ENCODE measurements around the gene A3GALT2.

A3GALT2 gene

DNA sequence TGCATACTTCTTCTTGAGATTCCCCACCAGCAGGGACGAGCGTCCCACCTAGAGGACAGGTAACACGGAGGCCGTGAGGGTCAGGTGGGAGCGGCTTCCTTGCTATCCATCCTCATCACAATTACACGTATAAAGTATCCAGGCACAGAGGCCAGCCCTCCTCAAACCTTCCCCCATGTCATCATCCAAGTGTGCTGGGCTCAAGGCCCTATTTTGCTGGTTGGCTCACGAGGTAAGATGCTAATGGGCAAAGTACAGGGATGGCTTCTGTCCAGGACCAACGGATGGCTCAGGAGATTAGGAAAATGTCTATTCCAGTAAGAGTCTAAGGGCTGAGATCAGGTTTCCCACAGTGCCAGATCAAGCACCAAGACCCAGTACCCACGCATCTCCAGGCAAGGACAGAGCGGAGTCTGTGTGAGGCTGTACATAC, 11.5 kb upstream of the A3GALT2 start:
- no peak for DNase-seq (ENCODE audit: low read depth)

DNA sequence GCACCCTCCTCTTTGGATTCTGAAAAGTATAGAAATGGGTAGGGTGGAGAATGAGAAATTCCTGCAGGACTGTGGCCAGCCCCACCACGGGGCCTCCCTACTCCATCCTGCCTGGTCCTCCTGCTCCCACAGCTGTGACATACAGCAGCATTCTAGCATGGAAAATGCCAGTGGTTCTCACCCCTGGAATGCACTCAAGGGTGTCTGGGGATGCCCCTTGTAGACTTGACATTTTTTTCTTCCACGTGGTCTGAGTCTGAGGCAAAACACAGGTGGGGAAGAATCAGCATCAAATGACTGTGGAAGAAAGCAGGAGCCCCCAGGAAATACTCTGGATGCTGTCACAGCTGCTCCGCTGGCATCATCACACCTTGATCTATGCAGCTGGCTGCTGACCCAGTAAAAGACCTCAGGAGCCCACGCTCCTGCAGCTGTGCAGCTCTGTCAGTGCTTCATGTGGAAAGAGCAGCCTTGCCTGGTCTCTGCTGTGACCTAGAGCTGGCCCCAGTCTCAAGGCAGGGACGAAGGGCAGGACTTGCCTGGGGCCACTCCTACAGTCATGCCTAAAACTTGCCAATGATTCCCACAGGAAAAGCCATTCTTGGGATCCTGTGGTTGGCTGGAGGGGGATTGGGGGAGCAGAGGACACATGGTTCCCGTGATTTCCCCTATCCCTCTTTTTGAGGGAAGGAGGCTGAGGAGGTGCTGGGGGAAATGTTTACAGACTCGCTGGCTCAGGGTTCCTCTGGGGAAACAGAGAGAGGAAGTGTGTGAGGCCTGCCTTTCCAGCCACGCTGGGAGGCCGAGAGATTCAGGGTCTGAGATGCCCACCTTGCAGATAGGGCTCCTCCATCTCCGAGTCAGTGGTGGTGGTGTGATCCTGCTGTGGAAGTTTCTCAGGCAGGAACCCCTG, 10.8 kb upstream of the A3GALT2 start:
- no peak for DNase-seq (ENCODE audit: low read depth)

DNA sequence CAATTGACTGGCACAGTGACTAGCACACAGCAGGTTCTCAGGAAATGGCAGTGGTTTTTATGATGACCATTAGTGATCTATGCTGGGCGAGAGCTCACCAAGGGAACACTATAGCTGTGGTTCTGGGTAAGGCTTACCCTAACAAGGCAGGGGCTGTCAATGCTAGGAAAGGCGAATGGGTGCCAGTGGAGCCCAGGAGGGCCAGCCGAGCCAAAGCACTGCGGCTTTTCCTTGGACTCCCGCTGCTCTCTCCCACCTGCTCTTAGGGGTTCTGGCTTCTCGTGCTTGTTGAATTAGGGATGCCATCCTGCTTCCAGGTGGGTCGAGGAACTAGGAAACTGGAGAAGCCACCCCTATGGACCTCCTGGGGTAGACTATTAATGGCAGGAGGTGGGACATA, 10.0 kb upstream of the A3GALT2 start:
- DNase-seq (ENCODE audit: low read depth) = no peak

DNA sequence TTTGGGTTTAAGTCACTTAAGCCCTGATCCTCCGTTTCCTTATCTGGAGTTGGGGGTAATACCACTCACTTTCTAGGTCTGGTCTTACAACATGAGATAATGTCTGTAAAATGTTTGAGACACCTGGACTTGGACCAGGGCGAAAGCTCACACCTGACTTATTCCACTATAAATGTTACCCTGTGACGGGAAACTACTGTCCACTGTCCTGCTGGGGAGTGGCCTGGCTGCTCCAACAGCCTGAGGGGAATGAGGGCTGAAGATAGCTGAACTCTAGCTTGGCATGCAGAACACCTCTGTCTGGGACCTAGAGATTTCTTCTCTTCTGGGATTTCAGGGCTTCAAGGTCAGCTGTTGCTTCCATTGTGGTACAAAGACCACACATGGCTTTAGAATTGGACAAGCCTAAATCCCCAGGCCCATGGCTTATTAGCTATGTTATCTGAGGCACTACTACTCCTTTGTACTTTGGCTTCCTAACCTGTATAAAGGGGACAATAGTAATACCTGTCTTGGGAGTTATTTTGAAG, 9.5 kb upstream of the A3GALT2 start:
- no peak for DNase-seq (ENCODE audit: low read depth)

DNA sequence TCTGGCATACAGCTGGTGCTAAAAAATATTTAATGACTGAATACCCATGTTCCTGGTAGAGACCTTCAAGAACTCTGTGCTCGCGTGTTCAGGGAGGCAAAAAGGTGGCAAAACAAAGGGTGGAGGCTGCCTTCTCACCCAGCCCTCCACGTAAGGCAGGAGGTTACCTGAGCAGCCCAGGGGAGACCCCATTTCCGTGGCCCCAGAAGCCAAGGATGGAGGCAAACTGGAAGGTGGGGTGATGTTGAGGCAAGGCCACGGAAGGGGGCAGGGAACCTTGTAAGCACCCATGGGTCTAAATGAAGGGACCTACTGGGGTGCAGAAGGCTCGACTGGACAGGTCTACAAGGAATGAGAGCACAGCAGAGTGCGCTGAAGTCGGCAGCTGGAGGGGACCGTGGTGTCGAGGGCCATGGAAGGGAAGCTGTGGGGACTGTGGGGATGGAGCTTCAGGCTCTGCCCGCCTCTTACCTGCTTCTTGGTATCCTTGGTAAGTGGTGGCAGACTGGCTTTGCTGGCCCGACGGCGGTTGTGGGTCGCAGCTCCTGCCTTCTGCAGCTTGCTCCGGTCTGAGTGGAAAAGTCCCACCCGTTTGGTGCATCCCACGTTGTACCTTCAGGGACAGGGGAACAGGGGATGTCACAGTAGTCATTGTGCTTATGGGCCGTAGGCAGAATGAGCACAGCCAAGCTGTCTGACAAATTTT, 8.9 kb upstream of the A3GALT2 start:
- DNase-seq (ENCODE audit: low read depth) = no peak

DNA sequence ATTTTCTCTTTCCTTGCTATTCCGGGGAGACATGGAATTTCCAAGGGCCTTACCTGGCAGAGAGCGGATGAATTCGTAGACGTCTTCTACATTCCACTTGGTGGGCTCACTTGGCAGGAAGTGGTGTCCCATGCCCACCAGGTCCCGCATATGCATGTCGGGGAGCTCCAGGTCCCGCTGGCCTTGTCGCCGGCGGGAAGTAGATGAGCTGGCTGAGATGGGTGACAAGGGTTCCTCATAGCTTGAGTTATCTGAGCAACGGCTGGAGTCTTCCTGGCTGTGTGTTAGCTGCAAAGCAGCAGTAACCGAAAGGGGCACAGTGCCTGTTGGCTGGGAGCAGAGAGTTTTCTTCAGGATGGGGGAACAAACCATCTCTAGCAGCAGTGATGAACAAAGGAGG, 7.9 kb upstream of the A3GALT2 start:
- no peak for DNase-seq (ENCODE audit: low read depth)

DNA sequence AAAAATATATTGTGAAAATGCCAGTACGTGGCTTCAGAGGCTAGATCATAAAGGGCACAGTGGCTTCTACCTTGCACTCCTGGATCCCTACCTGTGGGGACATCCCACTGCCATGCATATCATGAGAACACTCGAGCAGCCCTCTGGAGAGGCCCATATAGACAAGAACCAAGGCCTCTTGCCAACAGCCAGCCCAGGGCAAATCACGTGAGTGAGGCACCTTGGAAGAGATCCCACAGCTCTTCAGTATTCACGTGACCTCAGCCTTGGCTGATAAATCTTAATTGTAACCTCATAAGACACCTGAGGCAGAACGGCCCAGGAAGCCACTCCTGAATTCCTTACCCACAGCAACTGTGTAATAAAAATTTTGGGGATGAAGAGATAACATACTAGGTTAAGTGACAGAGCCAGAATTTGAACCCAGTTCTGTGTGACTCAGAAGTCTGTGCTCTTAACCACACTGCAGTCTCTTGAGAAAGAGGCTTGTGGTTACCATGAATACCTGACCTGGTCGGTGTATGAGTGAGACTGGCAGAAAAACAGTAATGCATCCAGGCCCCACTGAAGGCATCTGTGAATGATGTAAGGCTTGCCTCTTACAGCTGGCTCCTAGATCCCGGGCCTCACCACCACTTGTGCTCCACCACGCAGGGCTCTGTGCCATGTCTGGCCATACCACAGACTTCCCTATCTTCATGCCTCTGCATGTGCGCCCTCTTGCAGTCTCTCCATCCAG, 6.9 kb upstream of the A3GALT2 start:
- no peak for DNase-seq (ENCODE audit: low read depth)

DNA sequence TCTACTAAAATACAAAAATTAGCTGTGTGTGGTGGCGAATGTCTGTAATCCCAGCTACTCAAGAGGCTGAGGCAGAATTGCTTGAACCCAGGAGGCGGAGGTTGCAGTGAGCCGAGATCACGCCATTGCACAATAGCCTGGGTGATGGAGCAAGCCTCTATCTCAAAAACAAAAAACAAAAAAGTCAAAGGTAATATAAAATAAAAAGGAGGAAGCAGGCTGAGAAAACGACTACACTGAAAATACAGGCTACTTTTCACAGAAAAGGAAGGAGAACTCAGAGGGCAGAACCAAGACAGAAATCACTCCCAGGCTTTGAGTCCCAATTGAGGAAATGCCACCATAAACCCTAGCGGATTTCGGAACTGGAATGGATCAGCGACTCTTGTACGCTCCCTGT, 5.9 kb upstream of the A3GALT2 start:
- no peak for DNase-seq (ENCODE audit: low read depth)

DNA sequence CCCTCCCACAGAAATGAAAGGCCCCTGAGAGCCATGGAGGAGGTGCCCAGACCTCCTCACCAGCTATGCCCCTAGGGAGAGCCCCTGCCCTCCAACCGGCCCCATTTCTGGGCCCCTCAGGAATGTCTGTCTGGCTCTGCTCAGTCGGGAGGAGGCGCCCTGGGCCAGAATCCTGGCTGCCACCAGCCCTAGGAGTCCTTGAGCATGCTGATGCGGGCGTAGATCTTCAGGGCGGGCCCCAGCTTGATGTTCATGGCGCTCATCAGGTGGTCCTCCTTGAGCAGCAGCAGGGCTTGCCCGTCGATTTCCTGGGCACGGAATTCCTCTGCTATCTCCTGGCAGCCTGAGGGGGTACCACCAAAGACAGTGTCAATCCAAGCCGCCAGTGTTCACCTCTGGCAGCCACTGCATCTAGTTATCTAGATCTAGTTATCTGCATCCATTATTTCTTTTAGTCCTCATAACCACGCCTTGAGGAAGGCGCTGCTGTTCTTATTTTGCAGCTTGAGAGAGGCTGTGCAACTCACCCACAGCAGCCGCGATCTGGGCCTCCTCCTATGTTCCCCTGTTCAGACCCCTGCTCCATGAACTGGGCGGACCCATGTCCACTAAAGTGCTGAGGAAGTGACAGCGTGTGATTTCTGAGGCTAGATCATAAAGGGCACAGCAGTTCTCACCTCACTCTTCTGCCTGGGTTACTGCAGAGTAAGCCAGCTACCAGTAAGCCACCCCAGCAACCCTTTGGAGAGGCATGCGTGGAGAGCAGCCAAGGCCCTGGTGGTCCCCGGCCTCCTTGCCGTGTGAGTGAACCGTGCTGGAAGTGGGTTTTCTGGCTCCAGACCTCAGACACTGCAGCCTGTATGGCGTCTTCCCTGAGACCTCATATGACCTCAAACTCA, 4.0 kb upstream of the A3GALT2 start:
- DNase-seq (ENCODE audit: low read depth) = no peak

DNA sequence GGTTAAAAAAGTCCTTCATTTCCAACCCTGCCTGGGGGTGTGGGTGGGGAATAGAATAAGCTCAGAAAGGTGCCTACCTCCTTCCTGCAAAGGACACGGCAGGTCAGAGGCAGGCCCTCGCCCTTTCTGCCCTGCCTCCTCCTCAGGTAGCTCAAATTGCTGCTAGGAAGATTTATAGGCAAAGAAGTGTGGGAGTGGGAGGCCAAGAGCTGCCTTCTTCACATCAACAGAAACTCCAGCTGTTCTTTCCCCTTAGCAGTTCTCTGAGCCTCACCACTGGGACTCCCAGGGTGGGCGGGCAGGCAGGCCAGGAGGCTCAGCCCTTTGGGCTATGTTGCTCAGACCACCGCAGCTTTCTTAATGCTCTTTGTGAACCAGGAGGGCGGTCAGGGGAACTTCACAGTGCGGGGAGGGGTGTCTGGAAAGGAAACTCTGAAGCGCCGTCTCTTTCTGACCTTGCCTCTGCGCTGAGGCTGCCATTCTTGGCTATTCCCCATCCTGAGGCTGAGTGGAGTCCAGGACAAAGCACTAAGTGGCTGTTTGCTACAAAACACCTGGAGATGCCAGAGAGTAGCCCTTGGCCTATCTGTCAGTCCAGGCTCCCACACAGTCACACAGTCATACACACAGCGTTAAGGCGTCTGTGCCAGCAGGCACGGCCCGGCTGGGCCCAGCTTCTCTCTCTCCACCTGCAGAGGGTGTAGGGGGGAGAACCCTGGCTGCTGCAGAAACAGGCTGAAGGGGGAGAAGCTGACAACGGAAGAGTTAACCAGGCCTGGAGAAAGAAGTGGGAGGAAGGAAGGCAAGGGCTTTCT, 3.0 kb upstream of the A3GALT2 start:
- DNase-seq (ENCODE audit: low read depth) = no peak

DNA sequence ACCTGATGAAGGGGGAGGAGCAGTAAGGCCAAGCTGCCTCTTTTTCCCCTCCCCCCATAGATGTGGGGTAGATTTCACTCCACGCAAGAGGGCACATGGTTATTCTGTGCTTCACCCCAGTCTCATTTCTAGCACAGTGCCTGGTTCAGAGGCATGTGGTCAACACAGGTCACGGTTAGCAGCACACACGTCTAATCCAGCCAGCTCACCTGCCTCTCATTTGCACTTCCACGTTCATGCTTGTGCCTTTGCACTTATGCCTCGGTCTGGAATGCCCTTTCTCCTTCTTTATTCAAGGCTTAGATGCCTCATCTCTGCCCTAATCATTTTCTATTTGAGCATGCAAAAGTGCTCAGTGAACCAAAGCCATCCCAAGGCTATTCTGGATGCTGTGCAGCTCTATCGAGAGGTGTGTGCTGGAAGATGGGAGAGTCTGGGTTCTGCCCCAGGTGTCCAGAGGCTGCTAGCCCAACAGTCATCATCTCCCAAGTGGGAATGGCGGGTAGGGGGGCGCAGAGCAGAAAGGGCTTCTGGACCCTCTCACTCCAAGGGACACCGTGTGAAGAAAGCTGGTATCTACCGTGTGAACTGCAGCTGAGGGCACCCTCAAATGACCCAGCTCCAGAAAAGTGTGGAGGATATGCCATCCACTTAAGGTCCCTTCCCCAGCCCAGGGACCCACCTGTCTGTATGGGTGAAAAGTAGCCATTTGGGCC, 2.1 kb upstream of the A3GALT2 start:
- DNase-seq (ENCODE audit: low read depth) = no peak

DNA sequence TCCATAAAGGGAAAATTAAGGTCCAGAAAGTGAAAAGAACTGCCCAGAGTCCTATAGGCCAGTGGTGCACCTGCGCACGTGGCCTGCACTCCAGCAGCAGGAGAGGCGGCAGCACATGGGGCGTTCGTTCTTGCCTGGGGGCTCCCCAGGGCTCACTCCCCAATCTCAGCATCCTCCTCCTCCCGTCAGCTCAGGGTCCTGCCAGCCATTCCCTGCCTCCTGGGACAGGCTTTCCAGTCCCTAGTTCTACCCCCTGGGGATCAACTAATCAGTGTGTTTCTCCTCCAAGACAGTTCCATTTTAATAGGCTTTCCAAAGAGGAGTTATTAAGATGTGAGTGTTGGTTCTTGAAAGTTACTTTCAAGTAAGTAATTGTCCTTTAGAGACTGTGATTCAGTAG, 1.2 kb upstream of the A3GALT2 start:
- DNase-seq (ENCODE audit: low read depth) = no peak

DNA sequence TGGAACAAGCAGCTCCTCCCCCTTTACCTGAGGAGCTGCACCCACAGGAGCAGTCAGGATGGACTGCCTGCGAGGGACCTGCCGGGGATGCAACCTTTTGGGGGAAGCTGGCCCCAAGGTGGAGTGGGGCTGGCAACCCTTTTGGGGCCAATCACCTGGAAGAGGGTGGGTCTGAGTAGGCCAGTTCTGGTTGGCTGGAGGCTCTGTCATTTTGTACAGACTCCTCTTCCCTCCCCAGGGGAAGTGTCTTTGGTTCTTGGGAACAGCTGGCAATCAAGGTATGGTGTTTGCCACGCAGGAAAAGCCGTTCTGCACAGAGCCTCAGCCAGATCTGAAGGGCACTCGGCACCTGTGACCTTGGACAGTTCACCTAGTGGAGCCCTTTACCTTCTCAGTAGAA, 280 bp upstream of the A3GALT2 start:
- DNase-seq (ENCODE audit: low read depth) = no peak

DNA sequence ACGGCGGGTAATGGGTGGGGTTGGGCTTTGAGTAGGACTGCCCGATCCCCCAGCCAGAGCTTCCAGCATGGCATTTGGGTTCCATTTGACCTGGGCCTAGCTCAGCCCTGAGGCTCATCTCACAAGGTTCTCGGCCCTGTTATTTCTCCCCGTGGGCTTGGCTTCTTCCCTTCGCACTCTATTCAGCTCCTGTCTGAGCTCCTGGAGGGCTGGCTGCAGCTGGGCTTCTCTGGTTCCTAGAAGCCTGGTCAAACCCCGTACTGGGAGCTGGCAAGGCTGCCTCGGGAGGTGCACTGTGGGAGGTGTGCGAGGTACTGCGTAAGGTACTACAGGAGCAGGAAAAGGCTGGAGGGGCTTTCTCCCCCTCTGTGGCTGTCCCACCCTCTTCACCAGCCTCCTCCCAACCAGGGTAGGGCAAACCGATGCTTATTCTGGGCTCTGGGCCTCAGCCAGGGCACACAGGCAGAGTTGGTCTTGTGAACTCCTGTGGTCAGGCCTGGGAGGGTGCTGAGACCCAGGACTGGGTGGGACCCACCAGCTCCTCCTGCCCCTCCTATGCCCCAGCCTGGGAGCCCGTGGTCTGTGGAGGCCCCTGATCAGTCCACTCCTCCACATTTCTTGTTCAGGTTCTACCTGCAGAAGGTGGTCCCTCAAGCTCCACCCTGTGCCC, 814 bp downstream of the A3GALT2 start:
- no peak for DNase-seq (ENCODE audit: low read depth)

DNA sequence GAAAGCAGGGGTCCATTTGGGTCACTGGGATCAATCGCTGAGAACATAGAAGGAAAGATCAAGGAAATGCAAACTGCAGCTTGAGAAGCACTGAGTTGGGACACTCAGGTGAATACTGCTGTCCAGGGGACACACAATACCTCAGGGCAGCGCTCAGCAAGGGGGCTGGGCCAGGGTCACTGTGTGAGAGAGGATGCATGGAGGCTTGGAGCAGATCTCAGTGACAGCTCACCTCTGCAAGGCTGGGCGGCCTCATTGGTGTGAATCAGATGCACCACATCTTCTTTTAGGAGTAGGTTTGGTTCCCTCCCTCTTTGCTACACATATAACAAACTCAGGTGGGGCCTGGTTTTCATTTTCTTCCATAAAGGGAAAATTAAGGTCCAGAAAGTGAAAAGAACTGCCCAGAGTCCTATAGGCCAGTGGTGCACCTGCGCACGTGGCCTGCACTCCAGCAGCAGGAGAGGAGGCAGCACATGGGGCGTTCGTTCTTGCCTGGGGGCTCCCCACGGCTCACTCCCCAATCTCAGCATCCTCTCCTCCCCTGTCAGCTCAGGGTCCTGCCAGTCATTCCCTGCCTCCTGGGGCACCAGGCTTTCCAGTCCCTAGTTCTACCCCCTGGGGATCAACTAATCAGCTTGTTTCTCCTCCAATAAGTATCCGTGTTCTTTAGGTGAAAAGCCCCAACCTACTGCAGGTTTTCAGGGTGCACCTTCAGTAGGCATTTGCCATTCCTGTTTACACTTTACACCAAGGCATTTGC, 1.5 kb downstream of the A3GALT2 start:
- DNase-seq (ENCODE audit: low read depth) = no peak

DNA sequence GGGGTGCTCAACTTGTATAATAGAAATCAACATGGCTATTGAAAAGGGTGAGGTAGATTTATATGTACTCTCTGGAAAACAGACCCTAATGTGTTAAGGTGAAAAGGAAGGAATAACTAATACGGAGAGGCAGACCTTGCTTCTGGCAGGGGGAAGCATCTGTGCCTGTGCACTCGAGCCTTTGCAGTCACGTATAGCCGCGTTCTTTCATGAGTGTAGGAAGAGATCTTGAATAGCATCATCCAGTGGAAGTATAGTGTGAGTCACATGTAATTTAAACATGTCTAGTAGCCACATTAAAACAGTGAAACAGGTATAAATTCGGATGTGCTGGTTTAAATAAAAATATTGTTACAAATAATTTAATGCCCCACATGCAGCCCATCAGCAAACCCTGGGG, 3.0 kb downstream of the A3GALT2 start:
- no peak for DNase-seq (ENCODE audit: low read depth)

DNA sequence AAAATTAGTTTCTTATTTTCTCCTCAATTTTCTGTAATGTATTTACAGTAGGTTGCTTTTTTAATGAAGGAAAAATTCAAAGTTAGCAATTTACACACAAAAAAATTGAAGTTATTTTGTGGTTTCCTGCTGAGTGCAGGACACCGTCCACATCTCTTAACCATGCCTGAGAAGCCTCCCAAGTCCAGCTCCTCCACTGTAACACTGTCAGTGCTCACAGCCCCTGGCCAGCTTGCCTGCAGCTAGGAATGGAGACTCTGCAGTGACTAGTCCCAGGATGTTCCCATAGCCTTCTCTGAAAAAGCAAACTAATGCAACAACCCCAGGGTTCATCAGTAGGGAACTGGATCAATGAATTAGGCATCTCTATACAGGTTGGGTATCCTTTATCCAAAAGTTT, 3.5 kb downstream of the A3GALT2 start:
- no peak for DNase-seq (ENCODE audit: low read depth)

DNA sequence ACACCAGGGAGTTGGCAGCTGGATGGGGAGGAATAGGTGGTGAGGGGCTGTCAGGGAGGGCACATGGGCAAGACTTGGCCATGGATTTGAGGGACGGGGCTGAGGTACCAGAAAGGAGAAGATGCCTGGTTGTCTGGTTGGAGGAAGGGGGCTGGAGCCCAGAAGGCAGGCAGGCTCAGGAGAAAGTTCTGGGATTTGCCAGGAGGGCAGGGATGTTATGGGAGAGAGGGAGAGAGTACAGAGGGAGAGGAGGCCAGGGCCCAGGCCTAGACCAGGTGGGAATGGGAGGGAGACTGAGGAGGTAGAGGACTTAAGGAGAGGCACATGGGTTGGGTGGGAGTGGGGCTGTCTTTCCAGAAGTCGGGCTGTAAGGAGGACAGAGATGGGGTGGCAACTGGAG, 4.3 kb downstream of the A3GALT2 start:
- no peak for DNase-seq (ENCODE audit: low read depth)

DNA sequence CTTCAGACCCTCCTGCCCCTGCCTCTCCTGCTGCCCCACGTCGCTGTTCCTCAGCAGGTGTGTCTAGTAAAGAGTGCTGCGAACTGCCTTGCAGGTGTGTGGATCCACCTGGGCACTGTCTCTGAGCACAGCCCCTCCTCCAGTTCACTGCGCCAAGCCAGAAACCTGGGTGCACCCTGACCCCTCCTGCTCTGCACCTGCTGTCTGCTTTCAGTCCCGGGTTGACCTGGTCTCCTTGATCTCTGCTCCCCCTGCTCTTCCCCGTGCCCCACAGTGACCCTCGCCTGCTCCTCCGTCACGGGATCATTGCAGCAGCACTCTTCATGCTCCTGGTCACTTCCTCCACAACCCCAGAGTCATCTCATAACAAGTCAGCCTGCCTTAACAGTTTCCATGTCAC, 6.5 kb downstream of the A3GALT2 start:
- no peak for DNase-seq (ENCODE audit: low read depth)
